ENCODE results near the gene DOK3. TPM values are rescaled to one million over a fixed set of nuclear protein-coding genes. Genes with fewer than 3 reads are reported as not detected.
"Not testable (repeated sequence)": the region's sequence is repeated elsewhere in the genome, so short reads cannot be mapped to it uniquely, and the experiment has no call there.

The DOK3 gene
- total RNA-seq, 1 donor from 2014 or later, result 22.6 TPM

- no peak for DNase-seq (ENCODE audit: low spot score)
Observed at GRCh38 chr5:177536386-177536785, 26.8 kb upstream of the DOK3 start.

DNA sequence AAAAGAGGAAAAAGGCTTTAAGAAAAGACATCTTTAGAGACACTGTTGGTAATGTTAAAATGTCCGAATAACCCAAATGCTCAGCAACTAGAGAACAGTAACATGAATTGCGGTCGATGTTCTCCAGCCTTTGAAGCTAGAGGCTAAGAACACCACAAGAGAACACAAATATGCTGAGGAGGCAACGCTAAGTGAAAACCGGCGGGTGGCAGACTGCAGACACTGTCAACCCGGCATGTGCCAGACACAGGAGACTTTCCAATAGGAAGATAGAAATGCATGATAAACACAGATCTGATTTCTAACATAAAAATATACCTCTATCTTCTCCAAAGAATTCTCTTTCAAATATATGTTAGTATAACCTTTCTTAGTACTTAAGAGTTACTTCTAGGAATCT, 25.5 kb upstream of the DOK3 start:
- no peak for DNase-seq (ENCODE audit: low spot score)

GRCh38 chr5:177534433-177534832, 24.8 kb upstream of the DOK3 start:
- not testable (repeated sequence) for DNase-seq (ENCODE audit: low spot score)

GRCh38 chr5:177531209-177531940, 21.7 kb upstream of the DOK3 start:
- no peak for DNase-seq (ENCODE audit: low spot score)

GRCh38 chr5:177530638-177531037, 21.0 kb upstream of the DOK3 start:
- no peak for DNase-seq (ENCODE audit: low spot score)

- no peak for DNase-seq (ENCODE audit: low spot score)
Observed at GRCh38 chr5:177529247-177530203, 19.9 kb upstream of the DOK3 start.

GRCh38 chr5:177528631-177529030, 19.0 kb upstream of the DOK3 start:
- DNase-seq (ENCODE audit: low spot score), result no peak

- no peak for DNase-seq (ENCODE audit: low spot score)
Observed at GRCh38 chr5:177527595-177527994, 18.0 kb upstream of the DOK3 start.

DNA sequence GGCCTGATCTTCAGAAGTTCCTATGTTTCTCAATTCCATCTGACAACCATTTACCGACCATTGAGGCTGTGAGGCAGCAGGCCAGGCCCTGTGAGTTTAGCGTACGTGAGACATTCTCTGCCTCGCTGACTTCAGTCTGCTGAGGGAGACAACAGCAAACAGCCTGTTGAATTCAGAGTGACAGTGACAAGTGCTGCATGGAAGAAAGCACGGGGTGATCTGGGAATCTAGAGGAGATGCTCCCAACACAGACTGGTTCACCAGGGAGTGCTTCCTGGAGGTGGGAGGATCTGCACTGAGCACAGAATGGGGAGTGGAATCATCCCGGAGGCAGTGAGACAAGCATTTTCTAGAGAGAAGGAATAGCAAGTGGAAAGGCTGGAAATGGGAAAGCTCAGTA, 17.2 kb upstream of the DOK3 start:
- DNase-seq (ENCODE audit: low spot score), result no peak

- no peak for DNase-seq (ENCODE audit: low spot score)
Observed at GRCh38 chr5:177526191-177526590, 16.6 kb upstream of the DOK3 start.

DNA sequence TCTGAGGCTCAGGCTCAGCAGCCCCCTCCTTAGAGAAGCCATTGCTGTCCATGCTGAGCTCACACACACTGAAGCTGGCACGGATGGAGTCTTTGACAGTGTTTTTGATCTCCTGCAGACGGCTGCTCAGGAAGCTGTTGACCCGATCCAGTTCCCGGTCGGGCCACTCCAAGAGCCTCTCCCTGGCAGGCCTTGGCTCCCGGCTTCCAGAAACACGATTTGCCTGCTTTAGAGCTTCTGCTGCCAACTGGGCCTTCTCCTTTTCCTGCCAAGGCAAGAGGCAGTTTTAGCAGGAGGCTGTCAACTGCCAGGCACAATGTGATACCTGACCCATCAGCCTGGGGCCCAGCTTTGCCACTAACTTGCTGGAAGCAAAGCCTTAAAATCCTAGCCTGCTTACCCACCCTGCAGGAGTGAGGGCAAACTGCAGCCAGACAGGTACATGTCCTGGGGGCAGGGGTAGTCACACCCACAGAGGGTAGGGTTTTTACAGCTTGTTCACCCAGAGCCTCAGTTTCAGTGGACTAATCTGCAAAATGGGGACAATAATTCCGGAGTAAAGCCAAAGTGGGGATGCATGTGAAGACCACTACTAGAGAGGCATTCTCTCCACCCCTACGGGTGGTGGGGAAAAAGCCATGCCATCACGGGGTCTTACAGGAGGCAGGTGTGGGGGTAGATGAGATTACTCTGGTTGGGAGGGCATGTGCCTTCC, 15.5 kb upstream of the DOK3 start:
- DNase-seq (ENCODE audit: low spot score), result no peak

DNA sequence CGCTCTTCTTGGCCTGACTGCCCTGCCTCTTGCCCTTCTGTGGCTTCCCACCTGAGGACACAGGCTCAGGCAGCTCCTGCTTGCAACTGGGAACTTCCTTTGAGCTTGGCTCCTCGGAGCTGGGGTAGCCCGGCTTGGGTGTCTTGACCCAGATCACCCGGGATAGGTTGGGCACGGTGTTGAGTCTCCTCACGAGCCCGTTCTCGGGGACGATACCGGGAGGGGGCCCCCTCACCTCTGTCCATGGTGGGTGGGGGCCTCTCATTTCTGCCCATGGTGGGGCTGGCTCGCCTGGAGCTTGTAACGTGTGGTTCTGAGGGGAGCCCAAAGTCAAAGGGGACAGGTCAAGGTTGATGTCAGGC, 14.9 kb upstream of the DOK3 start:
- DNase-seq (ENCODE audit: low spot score), result no peak

DNA sequence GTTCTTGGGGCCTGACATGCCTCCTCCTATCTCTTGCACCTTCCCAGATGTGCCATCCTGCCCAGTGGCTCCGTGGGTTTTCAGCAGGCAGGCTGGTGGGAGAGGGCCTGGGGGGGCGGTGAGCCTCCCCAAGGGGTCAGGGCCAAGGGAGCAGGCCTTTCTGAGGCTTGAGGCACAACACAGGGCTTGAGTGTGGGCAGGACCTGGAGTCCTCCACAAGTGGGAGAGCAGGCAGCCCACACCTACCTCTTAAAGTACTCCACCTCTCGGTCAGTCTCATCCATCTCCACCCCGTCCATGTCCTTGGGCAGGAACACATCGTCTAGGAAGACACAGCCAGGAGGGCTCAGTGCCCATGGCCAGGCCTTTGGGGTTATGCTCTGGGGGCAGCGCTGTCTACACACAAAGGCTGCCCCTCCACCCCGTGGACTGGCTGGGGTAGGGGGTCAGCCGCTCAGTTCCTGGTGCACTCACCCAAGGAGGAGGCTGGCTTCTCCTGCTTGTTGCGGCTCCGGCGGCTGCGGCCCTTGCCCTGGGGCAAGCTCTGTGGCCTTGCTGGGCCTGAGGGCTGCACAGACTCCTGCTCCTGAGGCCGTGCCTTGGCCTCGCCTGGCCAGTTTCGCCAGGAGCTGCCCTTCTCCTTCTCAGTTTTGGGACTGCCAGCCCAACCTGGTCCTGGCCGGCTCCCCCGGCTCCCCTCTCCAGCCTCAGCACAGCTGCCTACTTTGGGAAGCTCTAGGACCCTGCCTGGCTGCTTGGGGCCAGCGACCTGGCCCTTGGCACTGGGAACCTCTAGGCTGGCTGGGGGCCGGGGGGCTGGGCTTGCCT, 14.3 kb upstream of the DOK3 start:
- no peak for DNase-seq (ENCODE audit: low spot score)

DNA sequence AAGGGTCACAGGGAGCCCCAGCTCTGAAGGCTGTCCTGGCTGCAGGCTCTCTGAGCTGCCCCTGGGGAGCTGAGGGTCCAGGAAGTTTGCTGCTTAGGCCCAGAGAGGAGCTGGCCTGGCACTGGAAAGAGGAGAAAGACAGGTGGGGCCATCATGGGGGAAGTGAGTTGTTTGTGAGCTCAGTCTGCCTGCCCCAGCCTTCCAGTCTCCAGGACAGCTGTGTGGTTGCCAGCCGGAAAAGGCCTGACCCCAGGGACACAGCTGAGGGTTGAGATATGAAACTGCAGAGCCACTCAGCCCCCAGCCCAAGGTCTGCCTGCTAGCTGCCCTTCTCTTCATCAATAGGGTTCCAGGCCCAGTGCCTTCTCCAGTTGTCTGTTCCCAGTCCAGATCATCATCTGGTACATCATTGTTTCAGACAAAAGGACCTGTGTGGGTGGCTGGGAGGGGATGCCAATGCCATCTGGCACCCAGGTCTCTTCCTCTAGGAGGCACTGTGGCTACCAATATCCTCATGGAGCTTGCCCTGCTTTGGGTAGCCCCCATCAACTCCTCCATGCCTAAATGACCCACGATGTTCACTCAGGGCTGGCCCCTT, 11.4 kb upstream of the DOK3 start:
- DNase-seq (ENCODE audit: low spot score), result no peak

DNA sequence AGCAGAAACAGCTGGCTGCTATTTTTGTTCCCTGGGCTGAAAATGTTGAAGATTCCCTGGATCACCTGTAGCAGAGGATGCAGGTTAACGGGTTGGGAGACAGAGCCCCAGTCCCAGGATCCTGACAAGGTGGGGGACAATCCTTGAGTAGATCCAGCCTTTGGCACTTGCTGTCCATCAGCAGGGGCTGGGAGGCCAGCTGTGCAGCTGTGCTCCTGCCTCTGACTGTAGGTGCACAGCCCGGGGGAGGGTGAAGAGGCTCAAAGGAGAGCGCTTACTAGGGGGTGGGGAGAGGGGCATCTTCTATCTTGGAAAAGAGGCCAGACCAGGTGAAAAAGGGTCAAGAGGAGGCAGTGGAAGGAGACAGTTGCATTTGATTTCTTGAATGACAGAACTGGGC, 10.6 kb upstream of the DOK3 start:
- DNase-seq (ENCODE audit: low spot score), result no peak

DNA sequence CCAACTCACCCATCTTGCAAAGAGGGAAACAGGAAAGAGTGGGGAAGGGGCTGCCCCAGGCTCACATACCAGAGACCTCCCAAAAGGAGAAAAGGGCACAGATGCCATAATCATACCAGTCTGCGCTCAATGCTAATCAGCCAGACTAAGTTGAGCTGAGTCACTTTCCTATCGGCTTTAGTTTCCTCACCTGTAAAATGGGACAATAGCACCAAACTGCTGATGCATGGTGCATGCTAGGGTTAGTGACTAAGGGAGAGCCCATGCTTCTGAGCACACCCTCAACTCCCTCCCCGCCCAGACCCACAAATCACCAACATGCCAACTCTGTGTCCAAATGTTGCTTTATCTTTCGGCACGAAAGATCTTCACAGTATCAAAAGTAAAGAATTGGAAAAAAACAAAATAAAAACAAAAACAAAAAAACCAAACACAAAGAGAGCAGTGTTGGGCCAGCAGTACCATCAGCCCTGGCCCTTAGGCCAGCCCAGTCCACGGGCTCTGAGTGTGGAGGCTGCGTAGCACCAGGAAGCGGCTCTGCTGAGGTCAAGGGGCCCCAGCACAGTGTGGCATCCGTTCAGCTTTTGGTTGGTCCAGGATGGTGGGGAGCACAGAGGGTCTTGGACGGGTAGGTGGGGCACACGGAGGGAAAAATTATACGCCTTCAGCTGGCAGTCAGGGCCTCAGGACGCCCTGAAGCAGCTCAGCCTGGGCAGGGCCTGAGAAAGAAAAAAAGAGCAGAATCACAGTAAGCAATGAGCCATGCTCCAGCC, 10.0 kb upstream of the DOK3 start:
- no peak for DNase-seq (ENCODE audit: low spot score)

GRCh38 chr5:177516601-177517568, 7.3 kb upstream of the DOK3 start, which contains the start of gene DDX41:
Gene DDX41, minus strand, starts transcription at chr5:177516961. Its CDS starts 16 bp downstream, at chr5:177516945.
- DNase-seq (ENCODE audit: low spot score), result peak; percentile 99

DNA sequence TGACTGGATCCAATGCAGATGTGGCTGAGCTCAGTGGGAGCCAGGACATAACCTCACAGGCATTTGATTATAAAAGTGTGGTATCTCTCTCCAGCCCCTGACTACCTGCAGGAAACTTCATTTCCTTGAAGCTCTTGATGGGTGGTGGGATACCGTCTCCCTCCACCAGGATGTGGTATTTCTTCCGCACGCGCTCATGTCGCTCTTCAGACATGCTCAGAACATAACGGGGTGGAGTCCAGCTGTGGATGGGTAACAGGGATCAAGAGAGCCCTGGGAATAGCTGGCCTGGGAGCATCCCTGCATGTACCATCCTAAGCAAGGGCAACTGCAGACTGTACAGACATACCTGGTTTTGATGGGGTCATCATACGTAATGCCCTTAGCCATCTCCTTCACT, 6.0 kb upstream of the DOK3 start:
- DNase-seq (ENCODE audit: low spot score), result no peak
